WTC11 (cell line): ENCODE data around the gene RRBP1. TPM values are rescaled to one million over a fixed set of nuclear protein-coding genes. Genes with fewer than 3 reads are reported as not detected.

Source experiments
- ATAC-seq: fragments of 200-7000 bp; cut with Tn5 transposase; 2 replicates; pipeline ENCODE4 v1.10.0; 2021; ENCODE audit warnings: mild to moderate bottlenecking, moderate library complexity
- CTCF ChIA-PET: fragments of 300-600 bp; sonication (Branson Sonifier 250); formaldehyde crosslinking; loops from one replicate; lab custom pipeline; 2021; ENCODE audit warnings: antibody characterized with exemption; lab: Charles Lee
- POLR2A ChIA-PET: fragments of 350-600 bp; sonication (Branson Sonifier 250); formaldehyde crosslinking; loops from one replicate; lab custom pipeline; 2021; ENCODE audit warnings: antibody characterized with exemption; lab: Charles Lee
- DNase-seq: peaks from one replicate; pipeline ENCODE4 v3.0.0; 2021; ENCODE audit warnings: low spot score
- H3K27ac Mint-ChIP-seq: 2 replicates; pipeline ENCODE4 v1.8.0; 2021; ENCODE audit warnings: mixed read lengths
- H3K27me3 Mint-ChIP-seq: 2 replicates; pipeline ENCODE4 v1.8.0; 2021; ENCODE audit warnings: low read depth, mild to moderate bottlenecking, moderate library complexity, mixed read lengths
- H3K36me3 Mint-ChIP-seq: 2 replicates; pipeline ENCODE4 v1.8.0; 2021; ENCODE audit warnings: mixed read lengths
- H3K4me1 Mint-ChIP-seq: 2 replicates; pipeline ENCODE4 v1.8.0; 2022; ENCODE audit warnings: mixed read lengths
- H3K4me3 Mint-ChIP-seq: 2 replicates; pipeline ENCODE4 v1.8.0; 2021; ENCODE audit warnings: mild to moderate bottlenecking, moderate library complexity, mixed read lengths
- H3K9me3 Mint-ChIP-seq: 2 replicates; pipeline ENCODE4 v1.8.0; 2021; ENCODE audit warnings: mixed read lengths
- AR ChIP-seq: fragments of 250-450 bp; sonication (Bioruptor Pico); IDR thresholded peaks from 2 replicates; pipeline ENCODE4 v1.9.0; 2021; ENCODE audit warnings: mild to moderate bottlenecking
- EMX1 ChIP-seq: fragments of 250-450 bp; sonication (Bioruptor Pico); IDR thresholded peaks from 2 replicates; pipeline ENCODE4 v1.8.0; 2021; ENCODE audit warnings: mild to moderate bottlenecking
- ETV6 ChIP-seq: sonication (generic); formaldehyde crosslinking; IDR thresholded peaks from 2 replicates; pipeline ENCODE4 v1.8.1; 2022; ENCODE audit warnings: mild to moderate bottlenecking, missing genetic modification reagents
- KAT7 ChIP-seq: sonication (generic); formaldehyde crosslinking; IDR thresholded peaks from 2 replicates; pipeline ENCODE4 v1.8.1; 2023; ENCODE audit warnings: missing genetic modification reagents, mild to moderate bottlenecking, borderline replicate concordance
- MXD4 ChIP-seq: fragments of 250-450 bp; sonication (Bioruptor Pico); IDR thresholded peaks from 2 replicates; pipeline ENCODE4 v1.8.0; 2021; ENCODE audit warnings: mild to moderate bottlenecking, moderate library complexity, borderline replicate concordance
- NR2C2 ChIP-seq: sonication (generic); formaldehyde crosslinking; IDR thresholded peaks from 2 replicates; pipeline ENCODE4 v1.8.0; 2022; ENCODE audit warnings: mild to moderate bottlenecking, missing genetic modification reagents
- PRDM15 ChIP-seq: sonication (generic); formaldehyde crosslinking; IDR thresholded peaks from 2 replicates; pipeline ENCODE4 v1.8.0; 2022; ENCODE audit warnings: missing genetic modification reagents
- PREB ChIP-seq: sonication (generic); formaldehyde crosslinking; IDR thresholded peaks from 2 replicates; pipeline ENCODE4 v1.8.1; 2022; ENCODE audit warnings: mild to moderate bottlenecking, missing genetic modification reagents, moderate library complexity, borderline replicate concordance
- RELA ChIP-seq: sonication (generic); formaldehyde crosslinking; IDR thresholded peaks from 2 replicates; pipeline ENCODE4 v1.8.1; 2022; ENCODE audit warnings: missing genetic modification reagents, mild to moderate bottlenecking, borderline replicate concordance
- ZNF532 ChIP-seq: fragments of 250-450 bp; sonication (Bioruptor Pico); IDR thresholded peaks from 2 replicates; pipeline ENCODE4 v1.9.0; 2021; ENCODE audit warnings: mild to moderate bottlenecking, borderline replicate concordance
- total RNA-seq: library from RNA; stranded (reverse); gene quantifications from 3 replicates; pipeline ENCODE4 v1.2.3, GENCODE V29; 2021

RRBP1 gene
- total RNA-seq, 1 experiment from 2014 or later: 171 TPM

GRCh38 chr20:17612992-17613327, 69.1 kb downstream of the RRBP1 start (continued):
- no peak for TF ChIP-seq PRDM15

GRCh38 chr20:17612287-17612991, 69.6 kb downstream of the RRBP1 start:
- ChIA-PET POLR2A (no interaction called here), CTCF (interaction anchor here (0.6 to 1.3 kb wide), 4 partner anchors 75 to 259 kb away, joined by 3 to 4 read pairs (median 4); no protein-coding TSS in a partner anchor)
- DNase-seq (no peak), ATAC-seq (0 out of 2 replicates have a peak, but pooled peaks have one; percentile 2)
- Mint-ChIP-seq H3K4me3 (no peak overlapping the region), H3K4me1 (peaks cover 6% of the 10 kb centered on the region), H3K9me3 (no peaks in the 10 kb centered on the region), H3K27ac (peak overlapping the region; percentile 95), H3K36me3 (peaks cover 9% of the 10 kb centered on the region), H3K27me3 (no peaks in the 10 kb centered on the region)
- no peak for TF ChIP-seq MXD4 (CRISPR knock-in tag)
- no peak for TF ChIP-seq ZNF532 (CRISPR knock-in tag)
- no peak for TF ChIP-seq AR (CRISPR knock-in tag)
- TF ChIP-seq ETV6: peak; percentile 70; the same call in 1 of the 2 replicates
- TF ChIP-seq NR2C2 (CRISPR knock-in tag): no peak

GRCh38 chr20:17611540-17612286, 70.3 kb downstream of the RRBP1 start:
- H3K4me3 Mint-ChIP-seq: no peak overlapping the region
- CTCF ChIA-PET: interaction anchor here (1.0 to 1.8 kb wide), 5 partner anchors 9 to 286 kb away, joined by 4 to 9 read pairs (median 6); no protein-coding TSS in a partner anchor
- no peaks in the 10 kb centered on the region for H3K9me3 Mint-ChIP-seq
- peaks cover 7% of the 10 kb centered on the region for H3K4me1 Mint-ChIP-seq
- H3K27me3 Mint-ChIP-seq: no peaks in the 10 kb centered on the region
- peaks cover 6% of the 10 kb centered on the region for H3K36me3 Mint-ChIP-seq
- DNase-seq: peak; percentile 61
- 0 out of 2 replicates have a peak, but pooled peaks have one; percentile 37 for TF ChIP-seq KAT7 (CRISPR knock-in tag)
- peak; percentile 62; the same call in 1 of the 2 replicates for TF ChIP-seq EMX1 (CRISPR knock-in tag)
- 0 out of 2 replicates have a peak, but pooled peaks have one; percentile 60 for TF ChIP-seq RELA (CRISPR knock-in tag)
- no peak for TF ChIP-seq MXD4 (CRISPR knock-in tag)
- TF ChIP-seq PREB (CRISPR knock-in tag): peak; percentile 57; the same call in 1 of the 2 replicates
- TF ChIP-seq PRDM15: 0 out of 2 replicates have a peak, but pooled peaks have one; percentile 22
- 0 out of 2 replicates have a peak overlapping the region, but pooled peaks have one; percentile 19 for H3K27ac Mint-ChIP-seq
- POLR2A ChIA-PET: interaction anchor here (2.1 kb wide), 1 partner anchor 41 kb away, joined by 9 read pairs; the partner anchor contains the start of gene DSTN
- ATAC-seq: peak; percentile 12
